Head of caudate nucleus (tissue), 42 donors: ENCODE data around the gene PPFIA4.

Experiments
- DNase-seq, 42 donors: peaks; one replicate each; pipeline versions ENCODE4 v3.0.0 to v3.0.0-alpha.2; 2020 to 2021; ENCODE audit warnings: mixed read lengths in 7 of 42
- intact Hi-C: fragments of 100-400 bp; cut with DNase I; formaldehyde crosslinking; loops from one replicate; pipeline ENCODE4 v1.15.0; 2022

PPFIA4 gene

DNA sequence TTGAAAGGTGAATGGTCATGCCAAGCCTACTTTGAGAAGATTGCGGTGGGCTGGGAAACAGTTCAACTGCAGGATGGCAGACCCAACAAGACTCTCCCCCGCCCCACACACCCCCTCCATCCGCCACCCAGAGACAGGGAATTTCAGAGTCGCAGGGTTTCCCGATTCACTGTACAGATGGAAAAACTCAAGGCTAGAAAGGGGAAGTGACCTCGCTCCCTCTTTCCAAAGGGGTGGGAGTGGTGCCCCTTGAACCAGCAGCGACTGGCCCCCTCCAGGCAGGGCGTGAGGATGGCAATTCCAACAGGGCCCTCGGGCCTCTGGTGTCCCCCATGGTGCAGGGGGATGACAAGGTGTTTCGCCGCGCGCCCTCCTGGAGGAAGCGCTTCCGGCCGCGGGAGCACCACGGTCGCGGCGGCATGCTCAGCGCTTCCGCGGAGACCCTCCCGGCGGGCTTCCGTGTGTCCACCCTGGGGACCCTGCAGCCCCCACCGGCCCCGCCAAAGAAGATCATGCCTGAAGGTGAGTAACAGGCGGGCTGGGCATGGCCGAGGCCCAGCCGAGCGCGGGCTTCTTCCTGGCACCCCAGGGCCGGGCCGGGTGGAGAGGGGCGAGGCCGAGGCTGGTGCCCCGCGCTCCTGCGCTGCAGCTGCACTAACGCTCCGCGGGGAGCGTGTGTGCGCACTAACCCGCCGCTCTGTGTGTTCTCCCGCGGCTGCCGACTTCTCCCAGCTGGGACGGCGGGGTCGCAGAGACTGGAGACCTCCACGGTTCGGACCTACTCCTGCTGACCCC is 49.1 kb downstream of the PPFIA4 start:
- no peak for DNase-seq
- intact Hi-C loops, result no loop called here

DNA sequence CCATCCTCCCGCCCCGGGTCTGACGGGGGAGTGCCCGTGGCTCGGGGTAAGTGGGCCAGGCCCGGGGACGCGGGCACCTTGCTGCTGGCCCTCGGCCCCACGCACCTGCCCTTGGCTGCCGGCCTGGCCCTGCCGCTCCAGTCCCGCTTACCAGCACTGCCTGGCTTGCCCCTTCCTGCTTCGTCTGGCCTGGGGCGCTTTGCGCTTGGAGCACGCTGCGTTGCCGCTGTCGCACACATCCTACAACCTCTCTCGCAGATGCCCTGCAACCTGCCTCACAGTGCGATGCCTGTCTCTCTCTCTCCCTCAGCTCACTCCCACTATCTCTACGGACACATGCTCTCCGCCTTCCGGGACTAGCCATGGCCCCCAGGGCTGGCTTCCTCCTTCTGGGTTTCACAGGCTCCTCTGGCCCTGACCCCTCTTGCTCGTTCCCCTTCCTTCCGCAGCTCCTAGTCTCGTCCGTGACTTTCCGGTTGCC is 49.8 kb downstream of the PPFIA4 start:
- intact Hi-C loops, result no loop called here

DNA sequence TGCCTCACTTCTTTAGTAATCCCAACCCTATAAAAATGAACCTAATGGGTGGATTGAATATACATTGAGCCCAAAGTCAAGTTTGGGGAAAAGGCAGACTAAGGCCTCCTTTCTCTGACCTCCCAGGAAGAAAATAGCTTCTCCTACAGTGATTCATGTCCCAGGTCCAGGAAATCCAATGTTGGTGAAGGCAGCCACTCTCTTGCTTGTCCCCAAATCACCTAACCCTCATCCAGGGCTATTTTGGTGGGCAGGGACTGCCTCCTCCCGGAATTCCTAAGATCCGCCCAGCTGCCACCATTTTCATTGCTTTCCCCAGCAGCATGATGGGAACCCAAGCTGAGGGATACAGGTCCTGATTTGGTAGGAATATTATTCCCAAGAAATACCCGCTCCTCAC is 51.1 kb downstream of the PPFIA4 start:
- intact Hi-C loops, result no loop called here
- DNase-seq, result no peak

More for the DNA sequence above, 49.8 kb downstream of the PPFIA4 start:
- peak in 3 of 42 donors; percentile 17 to 40 (median 20) for DNase-seq

DNA sequence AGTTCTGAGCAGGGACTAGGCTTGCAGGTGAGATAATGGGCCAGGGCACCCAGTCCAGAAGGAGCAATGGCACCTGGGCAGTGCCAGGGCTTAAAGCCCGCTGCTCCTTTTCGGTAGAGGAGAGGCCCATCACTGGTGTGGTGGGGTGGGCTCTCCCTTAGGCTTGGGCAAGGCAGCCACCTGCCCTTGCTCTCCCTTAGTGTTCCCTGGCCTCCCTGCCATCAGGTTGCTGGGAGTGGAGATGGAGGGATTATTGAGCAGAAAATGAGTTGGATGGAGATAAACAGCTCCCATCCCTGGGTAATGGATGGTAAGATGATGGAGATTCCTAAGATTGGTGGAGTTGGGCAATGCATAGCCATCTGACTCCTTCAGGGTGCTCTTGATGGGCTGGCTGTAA is 51.7 kb downstream of the PPFIA4 start:
- DNase-seq, result no peak
- intact Hi-C loops, result no loop called here

DNA sequence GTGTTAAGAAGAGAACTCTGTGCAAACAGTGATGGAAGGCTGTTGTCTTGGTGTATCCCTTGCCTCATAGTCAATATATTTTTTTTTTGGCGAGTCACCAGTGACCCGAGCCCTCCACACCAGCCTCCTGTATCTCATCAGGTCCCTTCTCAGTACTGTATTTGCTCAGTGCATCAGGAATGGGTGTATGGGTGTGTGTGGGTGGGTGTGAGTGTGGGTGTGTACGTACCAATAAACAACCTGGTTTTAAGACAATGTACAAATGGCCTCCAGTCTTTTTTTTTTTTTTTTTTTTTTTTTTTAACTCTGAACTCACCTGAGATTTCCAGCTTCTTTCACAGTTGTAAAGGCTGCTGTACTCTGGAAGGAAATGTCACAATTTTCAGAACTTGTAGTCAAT is 52.2 kb downstream of the PPFIA4 start:
- DNase-seq, result no peak
- intact Hi-C loops, result no loop called here

DNA sequence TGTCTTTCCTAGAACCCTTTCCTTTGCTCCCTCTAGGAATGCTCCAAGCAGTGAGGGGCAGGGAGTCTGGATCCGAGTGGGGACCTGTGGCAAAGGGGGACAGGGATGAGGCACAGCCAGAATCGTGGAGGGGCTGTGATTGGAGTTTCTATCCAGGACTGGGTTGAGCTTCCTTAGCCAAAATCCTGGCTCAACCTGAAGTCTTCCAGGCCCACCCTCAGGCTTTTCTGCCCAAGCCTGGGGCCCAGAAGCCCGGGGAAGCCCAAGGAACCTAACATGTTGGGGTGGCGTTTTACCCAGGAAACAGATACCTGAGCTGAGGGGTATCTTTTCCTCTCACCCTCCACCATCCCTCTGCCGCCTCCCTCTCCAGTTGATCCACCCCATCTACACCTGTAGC is 54.2 kb downstream of the PPFIA4 start:
- DNase-seq, result no peak
- intact Hi-C loops, result no loop called here

DNA sequence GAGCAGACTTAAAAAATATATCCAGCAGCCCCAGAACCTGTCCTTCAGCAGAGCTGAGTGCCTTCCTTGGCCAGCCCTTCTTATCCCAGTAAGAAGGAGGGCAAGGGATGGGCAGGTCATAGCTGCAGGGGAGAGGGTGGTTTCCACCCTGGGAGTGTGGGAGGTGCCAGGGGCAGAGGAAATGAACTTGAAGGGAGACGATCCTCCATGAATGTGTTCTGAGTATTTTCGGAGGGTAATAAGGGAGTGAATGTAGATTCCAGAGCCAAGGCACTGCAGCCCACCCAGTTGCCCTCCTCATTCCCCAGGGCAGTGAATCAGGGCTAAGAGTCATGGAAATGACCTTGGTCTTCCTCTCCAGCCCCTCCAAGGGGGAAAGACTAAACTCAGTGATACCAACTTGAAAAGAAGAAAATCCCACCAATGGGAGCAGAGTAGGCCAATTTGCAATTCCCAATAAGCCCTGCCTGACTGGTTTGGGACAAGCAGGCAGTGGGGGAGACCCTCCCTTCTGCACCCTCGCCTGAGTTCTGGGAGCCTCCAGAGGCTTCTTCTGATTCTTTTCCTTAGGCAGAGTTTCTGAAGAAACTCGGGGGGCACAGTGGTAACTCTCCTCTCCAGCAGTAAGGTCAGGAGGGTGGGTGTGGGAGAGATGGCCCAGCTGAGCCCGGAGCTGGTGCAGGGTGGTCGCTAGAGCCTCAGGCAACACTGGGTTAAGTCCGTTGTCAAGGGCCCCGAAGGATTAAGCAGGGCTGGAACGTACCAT is 55.4 kb downstream of the PPFIA4 start:
- intact Hi-C loops, result no loop called here
- DNase-seq, result peak in 4 of 42 donors; percentile 2 to 33 (median 14)

DNA sequence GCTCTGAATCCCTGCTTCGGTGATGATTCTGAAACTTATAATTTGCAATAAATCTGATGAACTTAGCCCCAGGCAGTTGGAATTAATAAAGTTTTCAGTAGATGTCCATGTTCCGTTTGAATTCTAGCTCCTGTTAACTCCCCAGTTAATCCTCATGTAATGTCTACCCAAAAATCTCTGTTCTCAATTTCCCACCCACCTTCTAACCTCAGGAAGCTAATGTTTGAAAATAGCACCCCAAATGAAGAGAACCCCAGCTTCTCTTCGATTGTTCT is 55.9 kb downstream of the PPFIA4 start:
- no peak for DNase-seq
- intact Hi-C loops, result no loop called here

DNA sequence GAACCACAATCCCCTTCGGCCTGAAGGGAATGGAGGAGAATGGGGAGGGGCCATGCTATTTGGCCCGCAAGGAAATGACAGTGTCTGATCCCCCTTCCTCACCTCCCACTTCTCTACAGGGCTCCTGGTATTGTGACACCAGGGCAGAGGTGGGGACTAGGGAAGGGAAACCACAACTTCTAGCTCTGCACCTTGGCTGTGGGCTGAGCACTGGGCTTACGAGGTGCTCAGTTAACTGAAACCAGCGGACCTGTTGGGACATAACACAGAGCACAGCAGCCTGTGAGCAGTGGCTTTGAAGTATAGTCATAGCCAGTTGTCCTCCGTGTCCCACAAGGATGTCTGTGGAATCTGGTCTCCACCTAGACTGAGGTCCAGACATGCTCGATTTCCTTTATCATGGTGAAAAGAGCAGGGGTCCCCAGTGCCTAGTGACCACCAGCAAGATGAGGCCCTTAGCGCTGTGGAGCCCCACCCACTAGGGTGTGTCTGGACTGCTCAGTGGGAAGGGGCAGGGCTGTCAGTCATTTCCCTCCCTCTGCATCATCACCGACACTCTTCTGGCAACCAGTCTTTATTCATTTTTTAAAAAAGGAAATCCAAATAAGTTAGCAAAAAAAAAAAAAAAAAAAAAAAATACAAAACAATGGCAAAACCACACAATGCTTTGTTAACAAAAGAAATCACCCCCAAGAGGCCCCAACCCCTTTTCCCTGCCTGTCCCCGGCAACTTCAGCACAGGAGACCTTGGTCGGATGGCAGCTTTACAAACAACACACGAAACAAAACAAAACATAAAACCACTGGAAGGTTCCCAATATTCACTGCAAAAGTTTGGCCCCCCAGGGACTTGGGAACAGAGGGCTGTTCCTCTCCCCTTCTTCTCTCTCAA is 56.5 kb downstream of the PPFIA4 start:
- intact Hi-C loops, result no loop called here

DNA sequence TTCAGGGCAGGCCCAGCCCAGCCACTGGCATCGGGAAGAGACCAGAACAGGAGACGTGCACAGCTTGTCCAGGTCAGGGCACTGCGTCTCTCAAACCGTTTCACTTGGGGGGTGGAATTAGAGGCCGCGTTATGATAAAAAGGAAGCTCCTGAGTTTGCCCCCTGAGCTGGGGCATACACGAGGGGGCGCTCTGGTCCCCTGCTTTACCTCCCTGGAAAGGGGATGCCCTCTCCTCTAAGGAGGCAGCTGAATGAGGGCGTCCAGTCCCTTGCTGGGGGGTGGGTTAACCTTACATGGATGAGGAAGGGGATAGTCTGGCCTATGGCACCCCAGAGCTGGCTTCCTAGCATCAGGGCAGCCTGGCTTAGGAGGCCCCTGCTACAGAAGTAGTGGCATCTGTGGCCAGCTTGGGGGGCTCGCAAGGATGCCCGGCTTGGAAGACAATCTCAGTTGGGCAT is 57.2 kb downstream of the PPFIA4 start:
- intact Hi-C loops, result no loop called here
- peak in 4 of 42 donors; percentile 10 to 39 (median 24) for DNase-seq

More for the DNA sequence above, 56.5 kb downstream of the PPFIA4 start:
- peak in 5 of 42 donors; percentile 6 to 37 (median 22) for DNase-seq

DNA sequence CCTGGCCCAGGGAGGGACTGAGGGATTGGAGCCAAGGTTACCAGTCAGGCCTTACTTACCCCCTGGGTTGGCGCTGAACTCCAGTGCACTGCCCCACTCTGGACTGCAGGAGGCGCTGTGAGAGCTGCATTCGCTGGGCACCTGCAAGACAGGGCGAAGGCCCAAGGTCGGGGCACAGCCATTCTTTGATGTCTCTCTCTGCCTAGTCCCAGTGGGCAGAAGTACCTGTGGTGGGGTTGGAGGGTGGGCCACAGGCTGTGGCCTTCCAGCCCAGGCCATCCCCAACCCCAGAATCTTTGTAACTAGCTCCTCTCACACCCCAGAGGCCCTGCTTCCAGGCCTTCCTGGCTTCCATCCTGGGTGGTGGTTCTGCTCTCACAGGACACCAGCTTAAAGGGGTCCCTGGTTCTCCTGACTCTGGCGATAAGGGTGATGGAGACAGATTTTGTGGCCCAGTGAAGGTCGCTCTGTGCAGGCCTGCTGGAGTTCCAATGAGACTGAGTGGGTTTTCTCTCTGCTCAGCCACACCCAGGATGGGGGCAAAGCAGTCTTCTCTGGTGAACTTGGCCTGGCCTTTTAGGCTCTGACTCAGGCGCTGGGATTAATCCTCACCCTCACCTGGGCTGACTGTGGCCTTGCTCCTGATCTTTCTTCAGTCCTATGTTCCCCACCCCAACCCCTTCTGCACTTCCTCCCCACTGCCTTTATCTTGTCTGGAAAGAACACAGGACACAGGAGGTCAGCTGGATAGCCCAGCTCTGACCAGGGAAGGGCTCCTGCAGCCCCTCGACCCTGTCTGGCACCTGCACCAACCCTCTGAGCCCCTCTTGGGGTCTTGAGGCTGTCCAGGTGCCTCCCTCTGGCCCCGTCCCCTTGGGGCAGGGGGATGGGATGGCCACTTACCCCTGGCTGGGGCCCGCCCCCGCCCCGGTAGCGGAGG is 58.6 kb downstream of the PPFIA4 start:
- intact Hi-C loops, result no loop called here
- DNase-seq, result peak in 9 of 42 donors; percentile 26 to 59 (median 35)

DNA sequence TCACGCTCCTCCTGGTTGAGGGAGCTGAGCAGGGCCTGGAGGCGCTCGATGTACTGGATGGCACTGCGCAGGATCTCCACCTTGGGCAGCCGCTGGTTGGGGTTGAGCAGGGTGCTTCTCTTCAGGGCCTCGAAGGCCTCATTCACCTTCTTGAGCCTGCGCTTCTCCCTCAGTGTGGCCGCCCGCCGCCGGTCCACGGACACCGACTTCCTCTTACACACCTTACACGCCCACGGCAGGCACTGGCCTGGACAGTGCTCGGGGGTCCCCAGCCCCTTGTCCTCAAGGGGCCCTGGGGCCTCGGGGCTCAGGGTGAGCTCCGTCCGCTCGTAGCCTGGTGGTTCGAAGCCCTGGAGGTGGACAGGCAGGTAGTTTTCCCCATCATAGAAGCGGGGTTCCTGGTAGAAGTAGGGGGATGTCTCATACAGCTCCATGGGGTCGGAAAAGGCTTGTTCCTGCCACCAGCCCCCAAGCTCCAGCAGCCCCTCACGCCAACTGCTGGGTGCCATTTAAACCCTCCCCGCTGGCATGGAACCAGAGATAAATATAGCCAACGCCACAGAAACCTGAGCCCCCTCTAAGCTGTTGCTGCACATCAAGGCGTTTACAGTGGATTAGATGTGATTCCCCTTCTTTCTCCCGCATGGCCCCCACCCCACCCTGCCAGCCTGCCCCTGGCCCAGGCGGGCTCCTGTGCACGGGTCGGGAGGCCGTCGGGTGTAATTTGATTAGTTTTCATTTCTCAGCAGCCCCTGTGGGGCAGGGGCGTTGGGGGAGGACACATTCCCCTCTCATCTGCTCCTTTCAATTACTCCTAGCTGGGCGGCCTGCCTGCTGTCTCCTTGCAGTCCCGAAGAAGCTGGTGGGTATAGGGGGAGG is 59.5 kb downstream of the PPFIA4 start, which contains the start of gene MYOG:
TSS of gene MYOG (minus strand) at position 485 of the 879 bp plus-strand sequence. CDS start at position 434, 51 bp downstream.
- intact Hi-C loops, result no loop called here
- peak in 5 of 42 donors; percentile 2 to 31 (median 8) for DNase-seq

DNA sequence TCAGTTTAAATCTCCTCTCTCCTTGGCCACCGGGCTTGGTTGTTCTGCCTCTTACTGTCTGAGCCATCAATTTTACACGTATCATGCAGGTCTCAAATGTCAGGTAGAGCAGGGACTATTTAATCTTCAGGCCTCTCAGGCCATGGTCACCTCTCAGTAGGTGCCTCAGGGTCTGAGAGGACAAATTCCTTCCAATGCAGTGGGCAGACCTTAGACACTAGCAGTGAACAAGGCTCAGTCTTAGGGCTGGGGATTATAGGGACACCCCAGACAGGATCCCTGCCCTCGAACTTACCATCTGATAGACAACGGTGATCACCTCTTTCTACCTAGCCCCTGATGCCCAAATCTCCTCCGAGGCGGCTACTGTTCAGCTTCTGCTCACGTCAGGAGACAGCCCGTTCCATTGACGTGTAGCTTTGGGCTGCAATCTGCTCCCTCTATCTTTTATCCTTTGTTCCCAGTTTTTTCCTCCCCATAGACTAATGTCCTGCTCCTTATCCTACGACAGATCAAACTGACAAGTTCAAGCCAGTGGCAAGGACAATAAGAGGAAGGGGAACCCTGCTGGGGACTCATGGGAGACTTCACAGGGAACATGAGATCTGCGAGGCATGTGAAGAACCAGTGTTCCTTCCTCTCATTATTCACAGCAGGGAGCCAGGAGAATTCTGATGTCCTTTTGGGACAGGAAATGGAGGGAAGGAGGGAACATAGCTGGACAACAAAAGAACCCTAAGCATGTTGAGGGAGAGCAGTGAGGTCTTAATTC is 60.9 kb downstream of the PPFIA4 start:
- intact Hi-C loops, result no loop called here
- peak in 4 of 42 donors; percentile 5 to 35 (median 12) for DNase-seq

DNA sequence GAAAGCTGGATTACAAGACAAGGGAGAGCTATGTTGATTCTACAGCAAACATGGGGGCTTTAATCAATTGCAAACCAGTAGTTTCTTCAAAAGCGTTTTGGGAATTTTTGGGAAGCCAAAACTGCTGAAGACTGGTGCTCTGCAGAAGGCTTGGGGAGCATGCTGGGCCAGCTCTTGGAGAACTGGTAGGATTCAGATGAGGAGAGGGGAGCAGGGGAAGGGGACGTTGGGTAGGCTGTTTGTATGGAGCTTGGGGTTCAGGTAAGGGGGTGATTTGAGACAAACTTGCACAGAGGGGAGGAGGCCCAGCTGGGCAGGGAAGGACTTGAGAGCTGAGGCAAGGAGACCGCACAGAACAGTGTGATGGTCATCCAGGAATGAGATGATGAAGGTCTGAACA is 62.1 kb downstream of the PPFIA4 start:
- peak in 2 of 42 donors; percentile 5 to 34 for DNase-seq
- intact Hi-C loops, result no loop called here

DNA sequence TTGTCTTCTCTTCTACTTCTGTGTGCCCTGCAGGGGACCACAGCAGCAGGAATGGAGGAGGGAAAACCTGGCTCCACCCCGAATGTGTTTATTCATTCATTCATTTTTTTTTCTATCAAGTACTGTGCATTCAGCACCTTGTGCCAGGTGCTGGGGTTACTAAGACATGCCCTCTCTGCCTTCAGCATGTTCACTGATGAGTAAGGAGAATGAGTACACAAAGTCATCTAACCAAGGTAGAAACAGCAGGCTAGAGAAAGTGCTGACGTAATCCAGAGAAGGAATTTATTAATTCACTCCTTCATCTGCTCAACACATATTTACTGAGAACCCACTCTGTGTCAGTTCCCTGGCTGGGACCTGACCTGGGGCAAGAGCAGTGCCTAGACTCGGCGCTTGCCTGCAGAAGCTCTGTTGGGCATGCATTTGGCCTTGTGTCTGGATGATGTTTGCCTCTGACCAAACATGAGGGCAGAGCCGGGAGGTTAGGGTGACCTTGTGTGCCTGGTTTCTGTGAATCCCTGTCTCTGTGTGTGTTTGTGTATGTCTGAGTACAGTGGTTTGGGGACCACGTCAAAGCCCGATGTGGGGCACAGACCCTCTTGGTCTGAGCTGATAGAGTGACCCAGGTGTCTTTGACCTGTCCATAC is 62.8 kb downstream of the PPFIA4 start:
- DNase-seq, result peak in 3 of 42 donors; percentile 7 to 37 (median 19)
- intact Hi-C loops, result no loop called here

DNA sequence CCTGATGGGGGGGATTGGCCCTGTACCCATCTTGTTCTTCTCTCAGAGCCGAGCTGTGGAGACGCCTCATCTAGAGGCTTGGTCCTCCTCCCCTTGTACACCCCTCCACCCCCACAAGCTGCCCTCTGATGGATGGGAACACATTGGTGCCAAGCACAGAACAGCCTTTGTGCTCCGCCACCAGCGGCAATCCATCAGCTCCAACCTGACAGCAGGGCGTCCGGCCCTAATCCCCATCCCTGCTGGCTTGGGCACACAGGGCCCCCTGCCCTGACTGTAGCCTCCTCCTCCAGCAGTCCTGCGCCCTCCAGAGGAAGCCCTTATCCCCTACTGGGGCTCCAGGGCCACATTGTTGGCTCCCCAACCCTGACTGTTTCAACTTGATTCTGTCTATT is 63.4 kb downstream of the PPFIA4 start:
- intact Hi-C loops, result no loop called here
- DNase-seq, result peak in 8 of 42 donors; percentile 6 to 55 (median 20)
